Superior temporal gyrus (tissue), 1 donor: Measurements from ENCODE around the gene TMEM123.

Experiments
- DNase-seq: peaks from one replicate; pipeline ENCODE4 v3.0.0-alpha.2; 2016; ENCODE audit errors: extremely low spot score

The TMEM123 gene

DNA sequence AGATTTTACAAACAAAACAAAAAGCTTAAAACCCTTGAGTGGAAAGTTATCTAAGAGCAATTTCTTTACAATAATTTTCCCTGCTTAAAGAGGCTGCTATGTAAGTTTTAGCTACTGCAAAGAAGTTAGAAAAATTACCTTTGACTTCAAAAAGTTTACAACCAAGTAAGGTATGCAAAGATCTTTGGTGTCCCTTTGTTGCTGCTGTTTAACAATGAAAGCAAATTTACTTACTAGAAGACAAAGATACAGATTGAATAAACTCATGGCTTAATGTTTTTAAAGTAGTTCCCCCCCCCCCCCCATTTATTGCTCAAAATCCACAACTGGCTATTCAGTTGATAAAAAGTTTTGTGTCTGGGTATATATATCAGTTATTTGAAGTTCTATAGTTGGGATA, 26.0 kb downstream of the TMEM123 start:
- no peak for DNase-seq

DNA sequence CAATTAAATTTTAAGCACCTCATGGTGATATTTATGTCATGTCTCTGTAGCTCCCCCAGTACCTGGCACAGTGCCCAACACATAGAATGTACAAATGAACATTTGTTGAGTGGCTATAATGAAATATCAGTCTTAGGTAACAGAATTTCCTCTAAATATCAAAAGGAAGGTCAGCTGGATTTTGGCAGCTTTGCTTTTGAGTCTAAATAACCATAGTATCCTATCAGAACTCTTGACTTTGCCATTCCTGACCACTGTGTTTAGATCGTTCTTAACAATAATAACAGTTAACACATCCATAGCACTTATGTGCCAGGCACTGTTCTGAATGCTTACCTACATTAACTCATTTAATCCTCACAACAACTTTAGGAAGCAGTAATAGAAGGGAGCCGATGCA, 26.6 kb downstream of the TMEM123 start:
- DNase-seq = peak; percentile 70

- DNase-seq = no peak
These were observed 28.6 kb downstream of the TMEM123 start for GRCh38 chr11:102423936-102424335.

DNA sequence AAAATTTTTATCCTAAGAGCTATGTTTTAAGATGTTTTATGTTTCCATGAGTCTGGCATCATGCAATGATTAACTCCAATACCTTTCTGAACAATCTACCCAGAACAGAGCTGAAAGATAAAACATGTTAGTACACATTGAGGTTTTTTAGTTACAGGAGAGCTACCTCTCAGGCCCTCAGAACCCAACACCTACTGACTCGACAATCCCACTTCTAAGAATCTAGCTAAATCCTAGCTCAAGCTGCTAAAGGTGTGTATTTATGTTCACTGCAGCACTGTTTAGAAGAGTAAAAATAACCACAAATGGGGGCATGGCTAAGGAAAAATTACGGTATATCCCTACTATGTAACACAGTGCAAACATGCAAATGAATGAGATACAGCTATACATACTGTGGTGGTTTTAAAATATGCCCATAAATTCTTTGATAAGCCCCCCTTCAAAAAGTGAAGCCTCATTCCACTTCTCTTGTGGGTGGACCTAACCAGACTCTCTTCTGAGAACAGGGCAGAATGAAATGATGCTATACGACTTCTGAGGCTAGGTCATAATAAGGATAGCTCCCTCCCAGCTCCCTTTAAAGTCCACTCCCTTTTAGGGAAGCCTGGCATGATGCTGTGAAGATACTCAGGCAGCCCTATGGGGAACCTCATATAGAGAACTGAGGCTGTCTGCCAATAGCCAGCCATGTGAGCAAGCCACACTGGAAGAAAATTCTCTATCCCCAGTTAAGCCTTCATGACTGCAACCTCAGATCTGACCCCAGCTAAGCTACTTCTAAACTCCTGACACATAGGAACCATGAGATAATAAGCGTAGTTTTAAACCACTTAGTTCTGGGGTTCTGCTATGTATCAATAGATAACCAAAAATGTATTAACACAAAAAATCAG, 29.5 kb downstream of the TMEM123 start:
- peak; percentile 75 for DNase-seq

DNA sequence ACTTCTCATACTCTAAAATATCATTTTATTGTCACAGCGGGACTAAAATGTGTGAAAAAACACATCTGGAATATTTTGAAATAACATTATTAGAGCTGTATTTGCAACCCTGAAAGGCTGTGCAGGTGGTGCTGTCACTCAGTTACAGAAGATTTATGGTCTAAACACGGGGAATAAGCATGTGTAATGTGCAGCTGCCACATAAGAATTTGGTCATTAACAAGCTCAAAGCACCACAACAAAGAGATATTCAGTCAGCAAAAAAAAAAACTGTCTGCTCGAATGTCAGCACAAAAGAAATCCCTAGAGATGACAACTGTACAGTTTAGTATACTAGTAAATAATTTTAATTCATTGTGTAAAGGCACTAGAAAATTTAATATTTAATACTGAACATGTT, 31.3 kb downstream of the TMEM123 start:
- DNase-seq = peak; percentile 87

- no peak for DNase-seq
These were observed 32.0 kb downstream of the TMEM123 start for GRCh38 chr11:102420547-102420946.

- DNase-seq = no peak
These were observed 33.4 kb downstream of the TMEM123 start for GRCh38 chr11:102419181-102419580.

GRCh38 chr11:102416976-102417375, 35.6 kb downstream of the TMEM123 start:
- no peak for DNase-seq

DNA sequence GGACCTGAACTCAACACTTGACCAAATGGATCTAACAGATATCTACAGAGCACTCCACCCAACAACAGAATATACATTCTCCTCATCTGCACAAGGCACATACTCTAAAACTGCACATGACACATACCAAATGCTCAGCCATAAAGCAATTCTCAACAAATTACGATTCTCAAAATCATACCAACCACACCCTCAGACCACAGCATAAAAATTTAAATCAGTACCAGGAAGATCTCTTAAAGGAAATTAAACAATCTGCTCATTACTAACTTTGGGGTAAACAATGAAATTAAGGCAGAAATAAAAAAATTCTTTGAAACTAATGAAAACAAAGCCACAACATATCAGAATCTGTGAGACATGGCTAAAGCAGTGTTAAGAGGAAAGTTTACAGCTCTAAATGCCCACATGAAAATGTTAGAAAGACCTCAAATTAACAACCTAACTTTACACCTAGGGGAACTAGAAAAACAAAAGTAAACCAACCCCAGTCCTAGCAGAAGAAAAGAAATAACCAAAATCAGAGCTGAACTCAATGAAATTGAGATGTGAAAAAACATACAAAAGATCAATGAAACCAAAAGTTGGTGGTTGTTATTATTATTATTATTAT, 37.2 kb downstream of the TMEM123 start:
- no peak for DNase-seq

- no peak for DNase-seq
These were observed 38.0 kb downstream of the TMEM123 start for GRCh38 chr11:102414559-102414958.

DNA sequence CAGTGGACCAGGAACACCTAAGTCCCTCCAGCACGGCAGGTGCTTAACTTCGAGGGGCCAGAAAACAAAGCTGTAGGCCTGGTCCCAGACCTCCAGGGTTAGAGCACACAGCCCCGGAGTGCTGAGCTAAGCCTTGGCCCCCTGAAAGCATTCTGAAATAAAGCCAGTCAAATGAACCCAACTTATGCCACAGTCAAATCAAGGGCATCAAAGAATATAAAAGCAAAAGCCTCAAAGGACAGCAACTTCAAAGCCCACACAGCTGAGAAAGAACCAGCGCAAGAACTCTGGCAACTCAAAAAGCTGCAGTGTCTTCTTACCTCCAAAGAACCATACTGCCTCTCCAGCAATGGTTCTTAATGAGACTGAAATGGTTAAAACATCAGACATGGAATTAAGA, 39.1 kb downstream of the TMEM123 start:
- no peak for DNase-seq

GRCh38 chr11:102411142-102411541, 41.4 kb downstream of the TMEM123 start:
- no peak for DNase-seq

- no peak for DNase-seq
These were observed 42.2 kb downstream of the TMEM123 start for GRCh38 chr11:102410382-102410784.

GRCh38 chr11:102408339-102408738, 44.2 kb downstream of the TMEM123 start:
- no peak for DNase-seq

- DNase-seq = no peak
These were observed 44.7 kb downstream of the TMEM123 start for GRCh38 chr11:102407901-102408300.

DNA sequence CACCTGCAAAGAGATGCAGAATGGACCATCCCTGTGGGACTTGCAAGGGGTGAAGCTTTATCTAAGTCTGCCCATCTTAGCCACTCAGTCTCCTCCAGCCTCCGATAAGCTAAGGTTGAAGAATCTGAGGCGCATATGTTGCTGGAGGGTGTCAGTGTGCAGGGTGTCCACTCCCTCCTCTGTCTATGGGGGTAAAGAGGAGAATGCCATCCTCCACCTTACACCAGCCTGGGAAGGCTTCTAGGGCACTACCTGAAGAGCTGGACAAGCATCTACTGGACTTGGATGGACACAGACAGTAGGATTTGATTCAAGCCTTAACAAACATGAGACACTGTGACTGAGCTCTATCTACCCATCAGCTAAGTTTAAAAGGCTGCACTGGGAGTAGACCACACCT, 46.5 kb downstream of the TMEM123 start:
- no peak for DNase-seq

GRCh38 chr11:102405501-102405900, 47.1 kb downstream of the TMEM123 start:
- no peak for DNase-seq

GRCh38 chr11:102402548-102402947, 50.0 kb downstream of the TMEM123 start:
- no peak for DNase-seq

- DNase-seq = no peak
These were observed 50.7 kb downstream of the TMEM123 start for GRCh38 chr11:102401905-102402304.

- DNase-seq = no peak
These were observed 52.0 kb downstream of the TMEM123 start for GRCh38 chr11:102400603-102401002.

DNA sequence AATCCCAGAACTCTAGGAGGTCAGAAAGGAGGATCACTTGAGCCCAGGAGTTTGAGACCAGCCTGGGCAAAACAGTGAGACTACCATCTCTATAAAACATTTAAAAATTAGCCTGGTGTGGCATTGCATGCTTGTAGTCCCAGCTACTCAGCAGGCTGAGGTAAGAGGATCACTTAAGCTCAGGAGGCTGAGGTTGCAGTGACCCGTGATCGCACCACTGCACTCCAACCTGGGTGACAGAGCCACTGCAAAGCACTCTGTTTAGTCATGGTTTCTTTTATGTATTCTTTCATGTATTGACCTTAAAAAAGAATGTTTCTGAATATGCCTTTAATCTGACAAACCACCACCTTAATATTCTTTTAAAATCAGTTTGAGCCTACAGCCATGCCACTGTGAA, 53.4 kb downstream of the TMEM123 start:
- DNase-seq = no peak

GRCh38 chr11:102398297-102398696, 54.3 kb downstream of the TMEM123 start:
- no peak for DNase-seq
